GM13976 (cell line): ENCODE results near the gene DGKH.
"Not testable (repeated sequence)": the region's sequence is repeated elsewhere in the genome, so short reads cannot be mapped to it uniquely, and the experiment has no call there.

Source experiments
- DNase-seq: peaks from one replicate; pipeline ENCODE4 v3.0.0; 2012; ENCODE audit warnings: low spot score
- CTCF ChIP-seq: IDR thresholded peaks from 2 replicates; pipeline ENCODE4 v1.5.1; 2012; ENCODE audit warnings: borderline replicate concordance, mild to moderate bottlenecking; ENCODE audit not compliant: insufficient read depth; ENCODE audit errors: extremely low read depth, missing control alignments, control extremely low read depth
- in situ Hi-C: fragments of 300-500 bp; cut with MboI; formaldehyde crosslinking; loops from one replicate; pipeline ENCODE4 v1.12.0; 2022; ENCODE audit warnings: low sequenced_read_pairs, mixed read lengths, inconsistent platforms; ENCODE audit not compliant: unreplicated experiment

The DGKH gene

GRCh38 chr13:42065414-42065813, 17.0 kb downstream of the DGKH start:
- TF ChIP-seq CTCF, result no peak
- in situ Hi-C loops, result no loop called here
- DNase-seq, result no peak

GRCh38 chr13:42066542-42066941, 18.1 kb downstream of the DGKH start:
- no peak for DNase-seq
- in situ Hi-C loops, result no loop called here
- TF ChIP-seq CTCF, result no peak

GRCh38 chr13:42068886-42069285, 20.4 kb downstream of the DGKH start:
- no peak for TF ChIP-seq CTCF
- no peak for DNase-seq
- in situ Hi-C loops, result no loop called here

GRCh38 chr13:42070599-42070998, 22.2 kb downstream of the DGKH start:
- DNase-seq, in situ Hi-C loops: not testable (repeated sequence)

- DNase-seq, in situ Hi-C loops: not testable (repeated sequence)
These were observed 22.7 kb downstream of the DGKH start for GRCh38 chr13:42071179-42071578.

GRCh38 chr13:42071672-42072419, 23.4 kb downstream of the DGKH start:
- in situ Hi-C loops, result no loop called here

GRCh38 chr13:42073683-42074082, 25.2 kb downstream of the DGKH start:
- in situ Hi-C loops, result no loop called here
- no peak for TF ChIP-seq CTCF
- no peak for DNase-seq

More at GRCh38 chr13:42071672-42072419, 23.4 kb downstream of the DGKH start:
- no peak for TF ChIP-seq CTCF
- no peak for DNase-seq

GRCh38 chr13:42075517-42075916, 27.1 kb downstream of the DGKH start:
- TF ChIP-seq CTCF, result no peak
- peak; percentile 32 for DNase-seq
- in situ Hi-C loops, result no loop called here
